ENCODE results near the gene FAM13A.

DNA sequence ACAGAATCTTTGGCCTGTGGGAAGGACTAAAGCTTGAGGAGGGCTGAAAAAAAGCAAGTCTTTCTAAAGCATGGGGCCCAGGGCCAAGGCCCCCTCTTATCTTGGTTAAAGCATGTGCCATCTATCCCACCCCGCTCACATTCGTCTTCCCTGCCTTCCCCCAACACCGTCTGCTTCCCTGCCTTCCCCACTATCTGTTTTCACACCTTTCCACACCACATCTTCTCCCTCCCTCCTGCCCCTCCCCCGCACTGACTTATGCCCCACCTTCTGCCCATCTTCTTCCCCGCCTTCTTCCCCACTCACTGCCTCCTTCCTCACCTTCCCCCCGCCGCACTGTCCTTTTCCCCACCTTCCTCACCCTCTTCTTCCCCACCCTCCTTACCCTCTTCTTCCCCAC lies 358.5 kb downstream of the FAM13A start:
- TF ChIP-seq FOXM1 (IDR thresholded peaks at IDR 0.05; ENCODE audit: low read depth) (no peak), POLR2AphosphoS5 (IDR thresholded peaks at IDR 0.05; ENCODE audit: low read depth, low read length) (no peak), EP300 (IDR thresholded peaks at IDR 0.05; ENCODE audit: borderline replicate concordance in 1 of 2, low read depth in 1 of 2, low read length in 1 of 2) (no peak)
- TF ChIP-seq, protein P1, sequence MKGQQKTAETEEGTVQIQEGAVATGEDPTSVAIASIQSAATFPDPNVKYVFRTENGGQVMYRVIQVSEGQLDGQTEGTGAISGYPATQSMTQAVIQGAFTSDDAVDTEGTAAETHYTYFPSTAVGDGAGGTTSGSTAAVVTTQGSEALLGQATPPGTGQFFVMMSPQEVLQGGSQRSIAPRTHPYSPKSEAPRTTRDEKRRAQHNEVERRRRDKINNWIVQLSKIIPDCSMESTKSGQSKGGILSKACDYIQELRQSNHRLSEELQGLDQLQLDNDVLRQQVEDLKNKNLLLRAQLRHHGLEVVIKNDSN (IDR thresholded peaks at IDR 0.05; ENCODE audit: borderline replicate concordance, low read depth), result no peak
- TF ChIP-seq, protein P2, sequence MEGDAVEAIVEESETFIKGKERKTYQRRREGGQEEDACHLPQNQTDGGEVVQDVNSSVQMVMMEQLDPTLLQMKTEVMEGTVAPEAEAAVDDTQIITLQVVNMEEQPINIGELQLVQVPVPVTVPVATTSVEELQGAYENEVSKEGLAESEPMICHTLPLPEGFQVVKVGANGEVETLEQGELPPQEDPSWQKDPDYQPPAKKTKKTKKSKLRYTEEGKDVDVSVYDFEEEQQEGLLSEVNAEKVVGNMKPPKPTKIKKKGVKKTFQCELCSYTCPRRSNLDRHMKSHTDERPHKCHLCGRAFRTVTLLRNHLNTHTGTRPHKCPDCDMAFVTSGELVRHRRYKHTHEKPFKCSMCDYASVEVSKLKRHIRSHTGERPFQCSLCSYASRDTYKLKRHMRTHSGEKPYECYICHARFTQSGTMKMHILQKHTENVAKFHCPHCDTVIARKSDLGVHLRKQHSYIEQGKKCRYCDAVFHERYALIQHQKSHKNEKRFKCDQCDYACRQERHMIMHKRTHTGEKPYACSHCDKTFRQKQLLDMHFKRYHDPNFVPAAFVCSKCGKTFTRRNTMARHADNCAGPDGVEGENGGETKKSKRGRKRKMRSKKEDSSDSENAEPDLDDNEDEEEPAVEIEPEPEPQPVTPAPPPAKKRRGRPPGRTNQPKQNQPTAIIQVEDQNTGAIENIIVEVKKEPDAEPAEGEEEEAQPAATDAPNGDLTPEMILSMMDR (IDR thresholded peaks at IDR 0.05), result no peak
- TF ChIP-seq, protein P3, sequence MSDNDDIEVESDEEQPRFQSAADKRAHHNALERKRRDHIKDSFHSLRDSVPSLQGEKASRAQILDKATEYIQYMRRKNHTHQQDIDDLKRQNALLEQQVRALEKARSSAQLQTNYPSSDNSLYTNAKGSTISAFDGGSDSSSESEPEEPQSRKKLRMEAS (IDR thresholded peaks at IDR 0.05; ENCODE audit: low read depth), result no peak
- TF ChIP-seq, protein P4, sequence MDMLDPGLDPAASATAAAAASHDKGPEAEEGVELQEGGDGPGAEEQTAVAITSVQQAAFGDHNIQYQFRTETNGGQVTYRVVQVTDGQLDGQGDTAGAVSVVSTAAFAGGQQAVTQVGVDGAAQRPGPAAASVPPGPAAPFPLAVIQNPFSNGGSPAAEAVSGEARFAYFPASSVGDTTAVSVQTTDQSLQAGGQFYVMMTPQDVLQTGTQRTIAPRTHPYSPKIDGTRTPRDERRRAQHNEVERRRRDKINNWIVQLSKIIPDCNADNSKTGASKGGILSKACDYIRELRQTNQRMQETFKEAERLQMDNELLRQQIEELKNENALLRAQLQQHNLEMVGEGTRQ (IDR thresholded peaks at IDR 0.05; ENCODE audit: borderline replicate concordance, low read depth, low read length), result no peak
